ENCODE data around the gene PDLIM5.

- TF ChIP-seq BHLHE40 (IDR thresholded peaks at IDR 0.05; ENCODE audit: borderline replicate concordance), result no peak
- no peak for TF ChIP-seq FOXA1 (IDR thresholded peaks at IDR 0.05)
- TF ChIP-seq SUZ12 (IDR thresholded peaks at IDR 0.05), result no peak
- TF ChIP-seq CTBP1 (IDR thresholded peaks at IDR 0.05; ENCODE audit: borderline replicate concordance), result no peak
- TF ChIP-seq ZNF384 (IDR thresholded peaks at IDR 0.05), result no peak
- no peak for TF ChIP-seq HDGF (IDR thresholded peaks at IDR 0.05; ENCODE audit: borderline replicate concordance)
- TF ChIP-seq ELF4 (IDR thresholded peaks at IDR 0.05), result no peak
- no peak for TF ChIP-seq SP1 (IDR thresholded peaks at IDR 0.05)
- no peak for TF ChIP-seq ARNT (IDR thresholded peaks at IDR 0.05)
- no peak for TF ChIP-seq L3MBTL2 (conservative IDR thresholded peaks at IDR 0.05)
- no peak for TF ChIP-seq TARDBP (IDR thresholded peaks at IDR 0.05)
Measured at GRCh38 chr4:94469221-94469784, 17.6 kb downstream of the PDLIM5 start.
